Hippocampal formation (tissue), 2 donors: ENCODE measurements around the gene DDX41.
A peak's percentile ranks its signal among the peaks of the same experiment; 100 is the strongest.

Experiments
- DNase-seq, 2 donors: peaks; one replicate each; lab custom pipeline; 2025; lab: John Stamatoyannopoulos, UW

DDX41 gene

GRCh38 chr5:177512736-177513380, 3.9 kb downstream of the DDX41 start:
- no peak for DNase-seq

GRCh38 chr5:177511796-177512675, 4.7 kb downstream of the DDX41 start:
- DNase-seq: no peak

- DNase-seq: no peak
Observed at GRCh38 chr5:177511181-177511580, 5.6 kb downstream of the DDX41 start.

- no peak for DNase-seq
Observed at GRCh38 chr5:177510567-177511053, 6.2 kb downstream of the DDX41 start.

GRCh38 chr5:177509991-177510566, 6.7 kb downstream of the DDX41 start:
- DNase-seq: no peak

GRCh38 chr5:177509381-177509951, 7.3 kb downstream of the DDX41 start, which contains the start of gene DOK3:
DOK3 (minus strand) TSS chr5:177509826; CDS start chr5:177509540, 286 bp downstream.
- DNase-seq: no peak

GRCh38 chr5:177508837-177509236, 7.9 kb downstream of the DDX41 start:
- DNase-seq: no peak

GRCh38 chr5:177508221-177508611, 8.5 kb downstream of the DDX41 start:
- no peak for DNase-seq

GRCh38 chr5:177507596-177508220, 9.1 kb downstream of the DDX41 start:
- no peak for DNase-seq

GRCh38 chr5:177507165-177507564, 9.6 kb downstream of the DDX41 start:
- DNase-seq: no peak

- no peak for DNase-seq
Observed at GRCh38 chr5:177505075-177505474, 11.7 kb downstream of the DDX41 start.

- no peak for DNase-seq
Observed at GRCh38 chr5:177504086-177505056, 12.4 kb downstream of the DDX41 start.

GRCh38 chr5:177503351-177504085, 13.2 kb downstream of the DDX41 start:
- DNase-seq: no peak

GRCh38 chr5:177502886-177503285, 13.9 kb downstream of the DDX41 start:
- no peak for DNase-seq

- no peak for DNase-seq
Observed at GRCh38 chr5:177501874-177502678, 14.7 kb downstream of the DDX41 start.

- DNase-seq: peak; percentile 78
Observed at GRCh38 chr5:177500685-177501522, 15.9 kb downstream of the DDX41 start.

GRCh38 chr5:177499842-177500241, 16.9 kb downstream of the DDX41 start:
- DNase-seq: no peak
